GM12891 (cell line): ENCODE results near the gene TTLL8.
A peak's percentile ranks its signal among the peaks of the same experiment; 100 is the strongest.

Source experiments
- DNase-seq: peaks from one replicate; pipeline ENCODE4 v3.0.0; 2011; ENCODE audit warnings: low spot score; ENCODE audit not compliant: insufficient read length
- FAIRE-seq: peaks from 2 replicates; lab custom pipeline; 2011; peaks lifted over from hg19 to GRCh38; lab: Jason Lieb, UNC
- PAX5 ChIP-seq: IDR thresholded peaks from 2 replicates; pipeline ENCODE4 v1.6.1; 2011; ENCODE audit warnings: low read length, moderate library complexity, mild to moderate bottlenecking; ENCODE audit not compliant: insufficient read depth, severe bottlenecking
- POLR2A ChIP-seq: IDR thresholded peaks from 2 replicates; pipeline ENCODE4 v1.6.1; 2011; ENCODE audit warnings: low read depth, low read length, control low read depth
- POLR2AphosphoS5 ChIP-seq: IDR thresholded peaks from 2 replicates; pipeline ENCODE4 v1.6.1; 2011; ENCODE audit warnings: low read depth, low read length, control low read depth
- POU2F2 ChIP-seq: IDR thresholded peaks from 2 replicates; pipeline ENCODE4 v1.6.1; 2011; ENCODE audit warnings: low read depth, mild to moderate bottlenecking, control low read depth, low read length, moderate library complexity
- SPI1 ChIP-seq: IDR thresholded peaks from 2 replicates; pipeline ENCODE4 v1.6.1; 2011; ENCODE audit warnings: low read depth, low read length, control low read depth
- TAF1 ChIP-seq: IDR thresholded peaks from 2 replicates; pipeline ENCODE4 v1.6.1; 2011; ENCODE audit warnings: low read depth, low read length, control low read depth

Gene TTLL8

GRCh38 chr22:50046019-50046415 lies 12.1 kb downstream of the TTLL8 start:
- no peak for TF ChIP-seq POU2F2
- TF ChIP-seq POLR2A = no peak
- no peak for TF ChIP-seq PAX5
- TF ChIP-seq TAF1 = no peak
- no peak for TF ChIP-seq POLR2AphosphoS5
- FAIRE-seq = no peak
- DNase-seq = no peak

- FAIRE-seq = no peak
- no peak for DNase-seq
- TF ChIP-seq POLR2A = no peak
- TF ChIP-seq TAF1 = no peak
- TF ChIP-seq POLR2AphosphoS5 = no peak
- TF ChIP-seq SPI1 = no peak
- no peak for TF ChIP-seq PAX5
- TF ChIP-seq POU2F2 = no peak
Observed at GRCh38 chr22:50045211-50046018, 12.7 kb downstream of the TTLL8 start.

GRCh38 chr22:50044485-50045118 lies 13.5 kb downstream of the TTLL8 start:
- FAIRE-seq = no peak
- TF ChIP-seq POLR2A (no peak), SPI1 (no peak)
- DNase-seq = no peak

- FAIRE-seq = no peak
- no peak for TF ChIP-seq SPI1
- no peak for DNase-seq
Observed at GRCh38 chr22:50041361-50042065, 16.6 kb downstream of the TTLL8 start.

- FAIRE-seq (no peak), DNase-seq (no peak)
- TF ChIP-seq POU2F2 (no peak), POLR2AphosphoS5 (no peak), TAF1 (no peak), SPI1 (no peak), POLR2A (no peak), PAX5 (no peak)
Observed at GRCh38 chr22:50040717-50041116, 17.4 kb downstream of the TTLL8 start.

GRCh38 chr22:50039669-50040443 lies 18.2 kb downstream of the TTLL8 start:
- DNase-seq (no peak), FAIRE-seq (peak; percentile 57)
- TF ChIP-seq POU2F2 (no peak), POLR2A (no peak), SPI1 (no peak)

- DNase-seq (no peak), FAIRE-seq (no peak)
- no peak for TF ChIP-seq PAX5
- no peak for TF ChIP-seq POLR2AphosphoS5
- no peak for TF ChIP-seq POLR2A
- TF ChIP-seq POU2F2 = no peak
- TF ChIP-seq TAF1 = no peak
- no peak for TF ChIP-seq SPI1
Observed at GRCh38 chr22:50035976-50036724, 21.9 kb downstream of the TTLL8 start.

GRCh38 chr22:50035131-50035881 lies 22.8 kb downstream of the TTLL8 start:
- no peak for DNase-seq
- TF ChIP-seq SPI1 (no peak), TAF1 (no peak), POU2F2 (no peak), POLR2AphosphoS5 (no peak), POLR2A (no peak), PAX5 (no peak)

More at GRCh38 chr22:50035131-50035881, 22.8 kb downstream of the TTLL8 start:
- FAIRE-seq = no peak
